A673 (cell line): ENCODE data around the gene ZNF280A. TPM values are rescaled to one million over a fixed set of nuclear protein-coding genes. Genes with fewer than 3 reads are reported as not detected.
"Not testable (repeated sequence)": the region's sequence is repeated elsewhere in the genome, so short reads cannot be mapped to it uniquely, and the experiment has no call there.

Experiments
- BruUV-seq: library from RNA; stranded (reverse); fragments of 400-500 nt; replicated peaks from 2 replicates; lab custom pipeline; 2021; lab: Mats Ljungman, UMichigan
- CTCF ChIA-PET: fragments of 300-600 bp; sonication (Branson Sonifier 250); formaldehyde crosslinking; loops from one replicate; lab custom pipeline; 2022; ENCODE audit warnings: antibody characterized with exemption; lab: Charles Lee
- POLR2A ChIA-PET: fragments of 300-600 bp; sonication (Branson Sonifier 250); formaldehyde crosslinking; loops from one replicate; lab custom pipeline; 2022; ENCODE audit warnings: antibody characterized with exemption; ENCODE audit not compliant: low non-redundant PET; lab: Charles Lee
- DNase-seq: peaks from one replicate; pipeline ENCODE4 v3.0.0-alpha.2; 2015; ENCODE audit warnings: low spot score
- H3K27ac ChIP-seq: fragments of 200-600 bp; sonication (generic); 2 replicates; pipeline ENCODE4 v1.5.1; 2016; ENCODE audit warnings: mixed run types, low read depth, mild to moderate bottlenecking, mixed read lengths, antibody characterized with exemption, low read length; ENCODE audit not compliant: poor library complexity, severe bottlenecking
- H3K27me3 ChIP-seq: fragments of 200-600 bp; sonication (generic); replicated peaks from 2 replicates; pipeline ENCODE4 v1.6.1; 2017; ENCODE audit warnings: mixed run types, low read depth, mild to moderate bottlenecking, mixed read lengths, antibody characterized with exemption, low read length; ENCODE audit not compliant: insufficient read depth, poor library complexity
- H3K36me3 ChIP-seq: fragments of 200-600 bp; sonication (generic); 2 replicates; pipeline ENCODE4 v1.6.1; 2016; ENCODE audit warnings: mixed run types, mild to moderate bottlenecking, mixed read lengths, antibody characterized with exemption, low read length; ENCODE audit not compliant: insufficient read depth, poor library complexity, severe bottlenecking
- H3K4me1 ChIP-seq: fragments of 200-600 bp; sonication (generic); 2 replicates; pipeline ENCODE4 v1.6.1; 2017; ENCODE audit warnings: mixed run types, mild to moderate bottlenecking, mixed read lengths, antibody characterized with exemption, low read length; ENCODE audit not compliant: insufficient read depth, poor library complexity, severe bottlenecking
- H3K4me3 ChIP-seq: fragments of 200-600 bp; sonication (generic); 2 replicates; pipeline ENCODE4 v1.5.1; 2016; ENCODE audit warnings: low read depth, mixed run types, mild to moderate bottlenecking, mixed read lengths, low read length; ENCODE audit not compliant: poor library complexity, severe bottlenecking
- H3K9me3 ChIP-seq: fragments of 200-600 bp; sonication (generic); 2 replicates; pipeline ENCODE4 v1.6.1; 2016; ENCODE audit warnings: mixed run types, low read depth, mild to moderate bottlenecking, mixed read lengths, antibody characterized with exemption, low read length; ENCODE audit not compliant: poor library complexity, severe bottlenecking
- CTCF ChIP-seq: fragments of 300-800, 200-600 bp; sonication (generic); conservative IDR thresholded peaks from 2 replicates; pipeline ENCODE4 v1.5.1; 2017; ENCODE audit warnings: low read depth, mild to moderate bottlenecking, antibody characterized with exemption, low read length, moderate library complexity, mixed read lengths
- EZH2 ChIP-seq: fragments of 200-600 bp; sonication (generic); IDR thresholded peaks from 2 replicates; pipeline ENCODE4 v1.6.1; 2017; ENCODE audit warnings: borderline replicate concordance, low read depth, mild to moderate bottlenecking, mixed read lengths, antibody characterized with exemption, low read length; ENCODE audit not compliant: poor library complexity, severe bottlenecking
- intact Hi-C: fragments of 100-400 bp; cut with micrococcal nuclease; formaldehyde crosslinking; loops from one replicate; pipeline ENCODE4 v1.10.0; 2022; ENCODE audit not compliant: unreplicated experiment
- total RNA-seq: library from RNA; stranded (reverse); gene quantifications from 2 replicates; pipeline ENCODE4 v1.2.3, GENCODE V29; 2021

ZNF280A gene
- total RNA-seq, 1 experiment from 2014 or later: not detected

GRCh38 chr22:22512951-22513350 lies 7.1 kb downstream of the ZNF280A start:
- Histone ChIP-seq H3K27me3 (peaks cover 38% of the 10 kb centered on the region), H3K4me1 (no peaks in the 10 kb centered on the region), H3K4me3 (no peak overlapping the region), H3K9me3 (no peaks in the 10 kb centered on the region), H3K27ac (no peak overlapping the region), H3K36me3 (no peaks in the 10 kb centered on the region)
- no peak for TF ChIP-seq EZH2
- no peak for TF ChIP-seq CTCF
- POLR2A ChIA-PET: no interaction called here
- CTCF ChIA-PET: no interaction called here
- DNase-seq: no peak
- BruUV-seq: no TSS peak
- intact Hi-C loops: no loop called here

GRCh38 chr22:22510833-22511232 lies 9.2 kb downstream of the ZNF280A start:
- H3K4me1 ChIP-seq, H3K9me3 ChIP-seq, POLR2A ChIA-PET, DNase-seq, H3K4me3 ChIP-seq, intact Hi-C loops, BruUV-seq, H3K36me3 ChIP-seq, H3K27ac ChIP-seq: not testable (repeated sequence)
- CTCF ChIA-PET: interaction anchor here (0.7 kb wide), 1 partner anchor 76 kb away, joined by 5 read pairs; no protein-coding TSS in a partner anchor
- H3K27me3 ChIP-seq: peaks cover 38% of the 10 kb centered on the region

GRCh38 chr22:22509912-22510311 lies 10.2 kb downstream of the ZNF280A start:
- H3K27ac ChIP-seq, DNase-seq, H3K36me3 ChIP-seq, H3K4me1 ChIP-seq, H3K4me3 ChIP-seq, intact Hi-C loops, POLR2A ChIA-PET, H3K9me3 ChIP-seq, CTCF ChIA-PET, BruUV-seq: not testable (repeated sequence)
- peaks cover 31% of the 10 kb centered on the region for H3K27me3 ChIP-seq

- no peaks in the 10 kb centered on the region for H3K9me3 ChIP-seq
- peak within 1 kb of the TSS; percentile 71 for H3K27ac ChIP-seq
- BruUV-seq: no TSS peak
- POLR2A ChIA-PET: no interaction called here
- peak within 1 kb of the TSS; percentile 80 for H3K4me3 ChIP-seq
- peaks cover 4% of the 10 kb centered on the region for H3K4me1 ChIP-seq
- DNase-seq: peak; percentile 95
- TF ChIP-seq CTCF (peak; percentile 83), EZH2 (no peak)
- H3K27me3 ChIP-seq: peaks cover 20% of the 10 kb centered on the region
- H3K36me3 ChIP-seq: peaks cover 9% of the 10 kb centered on the region
- CTCF ChIA-PET: interaction anchor here (0.8 kb wide), 1 partner anchor 50 kb away, joined by 4 read pairs; the partner anchor contains the start of gene PRAME
- intact Hi-C loops: no loop called here
Observed at GRCh38 chr22:22508274-22509176, 11.5 kb downstream of the ZNF280A start, which contains the start of gene ZNF280B. Gene ZNF280B (minus strand): TSS chr22:22508742. CDS start chr22:22489398, 19,344 bp downstream.
